Measurements from ENCODE around the gene SH3GL3.

GRCh38 chr15:83565138-83565537 is 118.0 kb downstream of the SH3GL3 start:
- no peak for TF ChIP-seq CTCF (conservative IDR thresholded peaks at IDR 0.05; ENCODE audit: low read length)
- TF ChIP-seq EZH2phosphoT487 (IDR thresholded peaks at IDR 0.05; ENCODE audit: borderline replicate concordance, low read depth, low read length): no peak

All from OCI-LY7 (cell line).